ENCODE results near the gene INPP5A.

- no peak for TF ChIP-seq ZFP3 (CRISPR knock-in tag; IDR thresholded peaks at IDR 0.05)
- no peak for TF ChIP-seq PATZ1 (CRISPR knock-in tag; IDR thresholded peaks at IDR 0.05; ENCODE audit: borderline replicate concordance)
- TF ChIP-seq CREB5 (CRISPR knock-in tag; IDR thresholded peaks at IDR 0.05; ENCODE audit: low read depth), result no peak
- no peak for TF ChIP-seq RARB (CRISPR knock-in tag; IDR thresholded peaks at IDR 0.05)
Observed at GRCh38 chr10:132601567-132601966, 64.0 kb downstream of the INPP5A start.

Data from SK-N-SH treated with all-trans-retinoic acid at 6 μM for 48 hours (cell line).